GM21576 (cell line): ENCODE measurements around the gene DNMT3L.
A peak's percentile ranks its signal among the peaks of the same experiment; 100 is the strongest.
"Not testable (repeated sequence)": the region's sequence is repeated elsewhere in the genome, so short reads cannot be mapped to it uniquely, and the experiment has no call there.

Experiments used
- ATAC-seq: cut with Tn5 transposase; IDR thresholded peaks from one replicate; pipeline ENCODE4 v1.9.1; 2021; ENCODE audit warnings: mild to moderate bottlenecking, moderate library complexity; ENCODE audit not compliant: unreplicated experiment

The DNMT3L gene

DNA sequence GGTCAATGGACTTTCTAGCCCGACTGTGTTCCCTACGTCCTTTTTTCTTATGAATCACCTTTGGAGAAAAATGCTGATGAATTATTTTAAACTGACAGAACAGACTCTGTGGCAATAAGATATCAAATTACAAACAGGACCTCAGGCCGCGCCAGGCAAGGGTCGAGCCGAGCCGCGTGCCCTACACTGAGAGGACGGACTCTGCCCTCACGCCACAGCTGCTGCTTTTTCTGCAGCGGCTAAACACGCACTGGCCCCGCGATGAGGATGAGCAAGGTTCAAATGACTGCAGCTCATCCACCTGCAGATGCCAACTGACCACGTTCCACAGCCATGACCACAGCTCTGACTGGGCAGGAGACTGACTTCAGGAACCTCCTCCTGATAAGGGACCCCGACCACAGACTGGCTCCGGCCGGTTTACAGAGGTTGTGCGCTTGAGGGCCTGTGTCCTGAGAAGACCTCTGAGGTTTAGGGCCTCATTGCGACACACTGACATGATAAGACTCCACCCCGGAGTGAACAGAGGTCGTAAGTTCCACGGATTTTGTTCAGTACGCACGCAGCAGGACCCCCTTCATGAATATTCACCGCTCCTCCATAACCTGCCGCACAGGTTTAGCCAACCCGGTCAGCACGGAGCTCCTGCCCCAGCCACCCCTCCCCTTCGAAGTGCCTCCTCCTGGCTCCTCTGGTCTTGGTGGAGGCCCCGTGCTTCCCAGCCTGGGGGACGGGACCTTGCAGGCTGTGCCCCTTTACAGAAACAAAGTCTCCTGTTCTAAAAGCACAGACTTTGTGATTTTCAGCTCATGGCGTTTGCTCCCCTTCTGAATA, 12.3 kb downstream of the DNMT3L start:
- not testable (repeated sequence) for ATAC-seq

DNA sequence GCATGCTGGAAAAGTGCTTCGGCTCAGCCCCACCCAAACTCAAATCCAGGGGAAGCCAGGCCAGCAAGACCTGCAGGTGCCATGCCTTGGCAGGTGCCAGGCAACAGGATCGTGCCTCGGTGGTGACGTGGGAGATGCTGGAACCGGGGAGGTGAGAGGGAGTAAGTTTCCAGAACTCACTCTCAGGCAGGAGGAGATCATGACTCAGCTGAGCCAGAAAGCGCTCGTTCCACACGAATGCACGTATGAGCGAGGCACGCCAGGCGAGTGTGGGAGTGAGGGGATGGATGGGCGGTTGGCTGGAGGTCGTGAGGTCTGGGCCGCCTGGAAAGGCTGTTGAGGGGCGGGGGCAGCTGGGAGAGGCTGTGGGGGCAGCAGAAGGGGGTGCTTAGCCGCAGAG, 13.8 kb downstream of the DNMT3L start:
- ATAC-seq, result not testable (repeated sequence)

DNA sequence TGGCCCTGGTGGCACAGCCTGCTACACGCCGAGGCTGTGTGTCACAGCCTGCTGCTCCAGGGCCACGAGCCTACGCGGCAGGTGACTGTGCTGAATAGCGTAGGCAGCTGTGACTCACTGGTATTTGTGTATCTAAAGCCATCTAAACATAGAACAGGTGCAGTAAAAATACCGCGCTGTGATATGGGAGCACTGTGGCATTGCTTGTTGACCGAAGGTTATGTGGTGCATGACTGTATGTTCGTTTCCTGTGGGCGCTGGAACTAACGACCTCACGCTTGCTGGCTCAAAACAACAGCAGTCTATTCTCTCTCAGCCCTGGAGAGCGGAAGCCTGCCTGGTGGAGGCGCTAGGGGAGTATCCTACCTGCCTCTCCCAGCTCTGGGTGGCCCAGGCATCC, 17.7 kb downstream of the DNMT3L start:
- ATAC-seq, result peak; percentile 53

DNA sequence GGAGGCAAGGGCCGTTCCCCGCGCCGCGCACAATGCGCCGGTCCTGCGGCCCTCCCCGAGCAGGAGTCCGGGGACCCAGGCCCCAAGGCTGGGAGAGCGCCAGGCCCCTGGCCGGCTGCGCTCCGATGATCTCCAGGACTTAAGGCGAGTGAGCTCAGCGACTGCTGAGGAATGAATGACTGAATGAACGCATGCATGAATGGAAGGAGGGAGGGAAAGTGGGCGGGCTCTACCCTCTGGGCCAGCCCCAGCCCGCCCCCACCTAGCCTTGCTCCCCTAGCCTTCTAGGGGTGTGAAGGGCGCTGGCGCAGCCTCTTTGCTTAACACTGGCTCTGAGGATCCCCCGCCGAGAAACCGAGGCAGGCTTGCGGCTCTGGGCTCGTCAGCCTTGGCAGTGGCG, 20.4 kb downstream of the DNMT3L start:
- peak; percentile 36 for ATAC-seq

DNA sequence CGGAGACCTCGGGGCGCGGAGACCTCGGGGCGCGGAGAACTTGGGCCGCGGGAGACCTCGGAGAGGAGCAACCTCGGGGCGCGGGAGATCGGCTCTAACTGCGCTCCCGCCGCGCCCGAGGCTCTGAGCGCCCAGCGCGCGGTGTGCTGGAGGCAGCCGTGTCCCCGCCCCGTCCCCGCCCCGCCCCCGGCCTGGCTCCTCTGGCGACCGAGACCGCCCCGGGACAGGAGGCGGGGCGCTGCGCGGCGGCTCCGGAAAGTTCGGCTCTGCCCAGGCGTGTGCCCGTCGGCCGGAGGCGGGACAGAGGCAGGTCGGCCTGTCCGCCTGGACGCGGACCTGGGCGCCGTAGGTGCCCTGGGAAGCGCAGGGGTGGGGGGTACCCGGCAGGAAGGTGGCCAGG, 20.9 kb downstream of the DNMT3L start, which contains the start of gene ICOSLG:
ICOSLG (minus strand) TSS at position 102 of the 400 bp plus-strand sequence. CDS start 126 bp downstream, outside the sequence.
- ATAC-seq, result peak; percentile 31

DNA sequence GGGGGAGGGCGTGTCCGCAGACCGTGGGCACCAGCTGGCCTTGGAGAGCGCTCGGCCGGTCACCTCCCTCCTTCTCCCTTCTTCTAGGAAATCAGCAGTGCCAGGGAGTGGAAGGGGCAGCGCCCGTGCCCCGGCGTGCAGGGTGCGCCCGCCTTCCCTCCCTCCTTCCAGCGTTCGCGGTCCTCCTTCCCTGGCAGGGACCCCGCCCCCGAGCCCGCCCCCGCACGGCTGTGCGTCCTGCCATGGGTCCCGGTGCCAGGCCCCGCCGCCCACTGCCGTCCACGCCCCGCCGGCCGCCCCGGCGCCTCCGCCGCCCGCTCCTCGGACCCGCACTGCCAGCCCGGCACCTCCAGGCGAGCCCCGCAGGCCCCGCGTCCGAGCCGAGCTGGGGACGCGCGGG, 21.3 kb downstream of the DNMT3L start:
- ATAC-seq, result not testable (repeated sequence)

DNA sequence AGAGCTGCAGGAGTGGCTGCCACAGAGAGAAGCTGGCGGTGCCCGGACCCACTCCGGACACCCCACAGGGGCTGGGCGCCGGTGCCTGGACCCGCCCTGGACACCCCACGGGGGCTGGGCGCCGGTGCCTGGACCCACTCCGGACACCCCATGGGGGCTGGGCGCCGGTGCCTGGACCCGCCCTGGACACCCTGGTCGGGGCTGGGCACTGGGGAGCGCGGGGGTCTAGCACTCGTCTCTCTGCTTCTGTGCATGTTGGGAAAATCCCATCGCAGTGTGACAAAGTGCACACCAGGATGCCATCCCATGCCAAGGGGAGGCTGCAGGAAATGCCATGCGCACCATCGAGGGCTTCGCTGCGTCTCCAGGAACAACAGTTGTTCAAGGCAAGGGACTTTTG, 32.1 kb downstream of the DNMT3L start:
- not testable (repeated sequence) for ATAC-seq

DNA sequence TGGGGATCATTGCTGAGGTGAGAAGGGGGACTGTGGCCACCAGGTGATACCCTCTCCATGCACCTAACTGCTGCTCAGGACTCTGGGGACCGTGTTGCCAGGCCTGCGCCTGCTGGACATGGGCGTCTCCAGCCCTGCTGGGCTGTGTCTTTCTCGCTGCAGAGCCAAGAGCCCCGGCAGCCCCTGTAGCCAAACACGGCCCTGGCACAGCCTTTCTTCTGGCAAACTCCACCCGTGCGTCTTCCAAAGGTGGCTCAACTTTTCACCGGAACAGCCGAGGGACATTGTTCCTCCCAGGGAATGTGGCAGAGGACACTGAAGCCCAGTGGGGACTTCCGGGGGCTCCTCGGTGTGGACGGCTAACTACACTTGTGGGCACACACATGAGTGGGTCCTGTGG, 33.6 kb downstream of the DNMT3L start:
- ATAC-seq, result not testable (repeated sequence)

DNA sequence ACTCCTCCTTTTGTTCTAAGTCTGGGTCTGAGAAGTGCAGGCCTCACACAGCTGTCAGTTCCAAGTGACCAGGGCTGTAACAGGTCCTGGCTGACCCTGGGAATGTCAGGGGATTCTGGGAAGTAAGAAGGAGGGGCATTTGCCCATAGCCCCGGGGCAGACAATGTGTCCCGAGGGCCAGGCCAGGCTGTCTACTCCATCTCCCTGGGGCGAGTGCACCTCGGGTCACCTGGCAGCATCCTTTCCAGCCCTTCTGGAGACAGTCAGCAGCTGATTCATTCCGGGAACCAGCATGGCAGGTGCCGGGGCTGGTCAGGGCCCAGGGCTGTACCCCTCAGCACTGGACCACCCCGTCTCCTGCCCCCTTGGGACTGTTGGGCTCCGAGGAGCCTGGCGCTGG, 34.1 kb downstream of the DNMT3L start:
- not testable (repeated sequence) for ATAC-seq

DNA sequence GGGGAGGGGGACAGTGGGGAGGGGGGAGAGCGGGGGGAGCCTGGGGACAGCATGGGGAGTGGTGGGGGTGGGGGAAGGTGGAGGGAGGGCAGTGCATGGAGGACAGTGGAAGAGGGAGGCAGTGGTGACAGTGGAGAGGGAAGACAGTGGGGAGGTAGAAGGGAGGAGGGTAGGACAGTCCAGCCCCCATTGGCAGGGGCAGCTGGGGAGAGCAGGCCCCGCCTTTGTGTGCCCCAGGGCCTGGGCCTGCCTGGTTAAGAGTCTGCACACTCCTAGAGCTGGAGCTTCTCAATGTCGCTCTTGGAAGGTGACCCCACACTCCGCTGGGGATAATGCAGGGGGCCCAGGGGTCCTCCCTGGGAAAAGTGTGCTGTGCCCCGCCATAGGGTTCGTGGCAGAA, 36.1 kb downstream of the DNMT3L start:
- not testable (repeated sequence) for ATAC-seq

DNA sequence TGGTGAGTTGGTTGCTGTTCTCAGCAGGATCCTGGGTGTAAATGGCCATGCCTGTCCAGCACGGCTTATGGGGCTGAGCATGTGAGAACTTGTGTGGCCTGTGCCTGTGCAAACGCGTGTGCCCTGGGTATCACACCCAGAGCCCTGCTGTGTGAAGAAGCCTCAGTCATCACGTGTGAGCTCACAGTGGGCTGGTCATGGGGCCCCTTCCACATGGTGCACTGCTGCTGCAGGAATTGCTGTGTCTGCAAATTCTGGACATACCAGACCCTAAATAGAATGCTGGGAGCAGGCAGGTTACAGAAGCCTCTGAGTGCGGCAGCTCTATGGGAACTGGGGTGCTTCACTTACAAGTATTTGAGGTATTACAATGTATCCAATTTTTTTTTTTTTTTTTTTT, 38.4 kb downstream of the DNMT3L start:
- ATAC-seq, result not testable (repeated sequence)

DNA sequence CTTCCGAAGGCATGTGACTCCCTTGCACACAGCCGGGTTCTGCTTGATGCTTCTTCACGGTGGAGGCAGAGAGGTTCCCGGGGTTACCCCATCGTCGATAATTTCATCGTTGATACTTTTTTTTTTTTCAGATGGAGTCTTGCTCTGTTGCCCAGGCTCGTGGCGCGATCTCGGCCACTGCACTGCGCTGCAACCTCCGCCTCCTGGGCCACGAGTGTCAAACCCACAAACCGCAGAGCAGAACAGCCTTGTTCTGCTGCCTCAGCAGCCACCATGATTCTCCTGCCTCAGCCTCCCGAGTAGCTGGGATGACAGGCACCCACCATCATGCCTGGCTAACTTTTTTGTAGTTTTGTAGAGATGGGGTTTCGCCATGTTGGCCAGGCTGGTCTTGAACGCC, 41.0 kb downstream of the DNMT3L start:
- not testable (repeated sequence) for ATAC-seq

DNA sequence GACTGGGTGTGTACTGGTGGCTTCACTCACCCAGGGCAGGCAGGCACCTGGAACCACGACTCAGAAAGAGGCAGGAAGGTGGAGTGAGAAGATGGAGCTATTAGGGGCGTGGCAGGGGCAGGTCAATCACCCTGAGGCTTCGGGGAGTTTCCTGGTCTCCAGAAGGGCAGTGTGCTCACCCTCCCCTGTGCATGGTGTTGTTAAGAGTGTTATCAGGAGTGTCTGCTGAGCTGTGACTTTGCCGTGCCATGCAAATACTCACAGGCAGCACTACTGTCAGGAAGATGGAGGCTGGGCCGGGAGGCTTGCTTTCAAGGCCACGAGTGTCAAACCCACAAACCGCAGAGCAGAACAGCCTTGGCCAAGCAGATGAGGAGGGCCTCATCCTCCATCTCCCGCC, 43.2 kb downstream of the DNMT3L start:
- ATAC-seq, result not testable (repeated sequence)

DNA sequence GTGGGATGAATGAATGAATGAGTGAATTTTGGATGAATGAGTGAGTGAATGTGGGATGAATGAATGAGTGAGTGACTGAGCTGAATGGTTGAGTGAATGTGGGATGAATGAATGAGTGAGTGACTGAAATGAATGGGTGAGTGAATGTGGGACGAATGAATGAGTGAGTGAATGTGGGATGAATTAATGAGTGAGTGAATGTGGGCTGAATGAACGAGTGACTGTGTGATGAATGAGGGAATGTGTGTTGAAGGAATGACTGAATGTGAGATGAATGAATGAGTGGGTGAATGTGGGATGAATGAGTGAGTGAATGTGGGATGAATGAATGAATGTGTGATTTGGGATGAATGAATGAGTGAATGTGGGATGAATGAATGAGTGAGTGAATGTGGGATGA, 49.7 kb downstream of the DNMT3L start:
- not testable (repeated sequence) for ATAC-seq

DNA sequence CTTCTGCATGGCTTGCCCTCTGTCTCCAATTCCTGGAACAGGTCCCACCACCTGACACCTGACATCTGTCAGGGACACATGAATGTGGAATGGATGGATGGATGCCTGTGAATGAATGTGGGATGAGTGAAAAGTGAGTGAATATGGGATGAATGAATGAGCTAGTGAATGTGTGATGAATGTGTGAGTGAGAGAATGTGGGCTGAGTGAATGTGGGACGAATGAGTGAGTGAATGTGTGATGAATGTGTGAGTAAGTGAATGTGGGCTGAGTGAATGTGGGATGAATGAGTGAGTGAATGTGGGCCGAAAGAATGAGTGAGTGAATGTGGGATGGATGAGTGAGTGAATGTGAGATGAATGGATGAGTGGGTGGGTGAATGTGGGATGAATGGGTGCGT, 50.1 kb downstream of the DNMT3L start:
- not testable (repeated sequence) for ATAC-seq

DNA sequence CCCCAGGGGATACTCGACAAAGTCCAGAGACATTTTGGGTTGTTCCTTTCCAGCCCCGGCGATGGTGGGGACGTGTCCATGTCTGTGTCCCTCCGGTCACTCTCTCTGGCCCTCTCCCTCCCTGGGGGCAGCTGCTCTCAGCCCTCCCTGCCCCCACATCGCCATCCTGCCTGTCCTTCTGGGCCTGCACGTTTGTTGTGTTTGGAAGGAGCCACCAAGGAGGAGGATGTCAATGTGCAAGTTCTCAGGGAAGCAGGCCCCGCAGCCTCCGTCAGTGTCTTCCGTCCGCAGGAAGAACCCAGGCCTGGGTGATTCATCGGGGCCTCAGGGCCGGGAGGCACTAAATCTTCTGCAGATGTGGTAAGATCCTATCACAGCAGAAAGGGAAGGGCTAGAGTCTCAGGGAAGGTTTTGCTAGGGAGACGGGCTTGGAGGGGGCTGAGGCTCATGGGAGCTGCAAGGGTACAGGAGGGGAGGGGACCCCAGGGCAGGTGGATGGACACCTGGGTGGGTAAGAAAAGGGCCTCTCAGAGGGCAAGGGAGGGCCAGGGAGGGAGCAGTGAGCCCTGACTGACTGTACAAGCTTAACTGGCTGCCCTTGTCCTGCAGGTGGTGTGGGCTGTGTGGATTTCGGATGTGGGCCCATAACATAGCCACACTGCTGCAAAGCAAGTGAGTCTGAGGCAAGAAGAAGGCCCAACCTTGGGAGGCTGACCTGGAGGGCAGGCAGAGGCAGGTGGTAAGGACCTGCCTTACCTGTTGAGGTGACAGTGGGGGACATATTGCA, 53.6 kb downstream of the DNMT3L start:
- ATAC-seq, result not testable (repeated sequence)

DNA sequence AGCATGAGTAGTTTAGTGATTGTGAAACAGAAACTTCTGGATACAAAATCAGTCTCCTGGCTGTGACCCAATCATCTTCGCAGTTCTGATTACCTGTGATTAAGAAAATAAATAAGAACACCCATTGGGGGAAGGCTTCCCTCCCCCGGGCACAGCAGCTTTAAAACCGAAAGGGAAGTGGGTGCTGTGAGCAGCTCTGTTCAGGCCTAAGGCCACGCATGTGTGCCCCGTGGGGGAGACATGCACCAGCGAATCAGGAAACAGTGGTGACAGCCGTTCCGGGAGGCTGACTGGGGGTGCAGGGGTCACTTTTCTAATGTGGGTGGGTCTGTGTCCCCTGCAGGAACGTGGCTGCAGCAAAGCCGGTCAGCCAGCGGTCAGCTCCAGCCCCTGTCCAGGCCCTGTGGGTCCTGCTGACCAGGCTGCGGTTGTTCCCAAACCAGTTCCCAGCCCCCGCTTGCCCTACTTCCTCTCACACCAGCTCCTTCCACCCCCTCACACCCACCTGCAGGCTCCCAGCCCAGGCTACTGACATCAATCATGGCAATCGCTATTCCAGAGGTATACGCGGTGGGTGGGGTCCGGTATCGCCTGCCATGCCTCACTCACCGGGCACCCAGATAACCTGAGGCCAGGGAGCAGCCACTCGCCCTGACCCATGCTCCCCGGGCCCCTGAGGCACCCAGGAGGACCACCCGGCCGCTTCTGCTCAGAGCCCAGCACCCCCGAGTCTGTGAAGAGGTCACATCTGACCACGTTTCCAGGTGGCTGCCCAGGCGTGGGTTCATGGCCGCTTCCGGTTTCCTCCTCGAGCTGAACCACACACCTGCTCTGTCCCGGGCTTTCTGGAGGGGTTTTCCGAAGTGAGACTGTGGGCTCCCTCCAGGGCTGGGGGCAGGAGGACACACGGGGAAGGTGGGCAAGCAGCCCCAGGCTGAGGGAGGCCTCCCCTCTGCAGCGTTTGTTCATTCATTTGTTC, 54.7 kb downstream of the DNMT3L start:
- ATAC-seq, result peak; percentile 52

DNA sequence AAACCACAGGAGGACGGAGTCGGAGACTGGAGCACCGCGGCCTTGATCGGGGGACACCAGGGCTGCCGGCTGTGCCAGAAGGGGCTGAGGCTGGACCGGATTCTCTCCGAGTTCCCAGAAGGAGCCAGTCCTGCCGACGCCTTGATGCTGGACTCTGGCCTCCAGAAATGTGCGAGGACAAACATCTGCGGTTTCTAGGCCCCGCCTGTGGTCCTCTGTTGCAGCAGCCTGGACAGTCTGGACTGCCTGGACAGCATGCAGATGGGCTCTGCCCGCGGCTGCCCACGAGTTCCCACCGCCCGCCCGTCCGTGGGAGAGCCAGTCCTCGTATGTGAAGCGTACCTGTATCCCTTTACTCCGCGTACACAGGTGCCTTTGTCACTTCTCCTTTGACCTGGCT, 55.5 kb downstream of the DNMT3L start:
- ATAC-seq, result not testable (repeated sequence)

DNA sequence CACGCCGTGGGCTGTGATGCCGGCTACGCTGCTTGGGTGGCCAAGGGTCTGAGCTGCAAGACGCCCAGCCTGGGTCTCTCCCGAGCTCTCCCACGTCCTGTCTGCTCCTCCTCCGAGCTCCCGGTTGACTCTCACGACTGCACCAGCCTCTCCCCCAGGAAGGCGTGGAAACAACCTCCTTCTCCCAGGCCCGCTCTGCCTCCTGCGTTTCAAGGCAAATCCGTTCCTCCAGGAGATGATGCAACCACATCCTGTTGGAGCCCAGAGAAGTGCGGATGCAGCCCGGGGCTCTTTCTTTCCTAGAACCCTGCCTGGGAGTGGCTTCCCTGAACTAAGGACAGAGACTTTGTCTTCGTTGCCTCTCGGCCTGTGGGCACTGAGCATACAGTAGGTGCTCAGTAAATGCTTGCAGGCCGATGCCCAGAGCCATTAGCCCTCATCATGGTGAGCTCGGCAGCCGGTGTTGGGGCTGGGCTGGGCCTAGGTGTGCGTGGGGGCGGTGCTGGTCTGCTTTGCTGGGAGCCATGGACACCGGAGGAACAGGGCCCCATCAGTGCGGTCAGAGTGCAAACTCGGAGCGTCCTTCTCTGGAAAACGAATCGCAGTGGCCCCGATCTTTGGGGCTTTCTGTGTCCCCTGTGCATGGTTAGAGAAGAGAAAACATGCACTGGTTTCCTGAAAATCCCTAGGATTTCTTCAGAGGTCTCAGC, 59.0 kb downstream of the DNMT3L start:
- ATAC-seq, result not testable (repeated sequence)

DNA sequence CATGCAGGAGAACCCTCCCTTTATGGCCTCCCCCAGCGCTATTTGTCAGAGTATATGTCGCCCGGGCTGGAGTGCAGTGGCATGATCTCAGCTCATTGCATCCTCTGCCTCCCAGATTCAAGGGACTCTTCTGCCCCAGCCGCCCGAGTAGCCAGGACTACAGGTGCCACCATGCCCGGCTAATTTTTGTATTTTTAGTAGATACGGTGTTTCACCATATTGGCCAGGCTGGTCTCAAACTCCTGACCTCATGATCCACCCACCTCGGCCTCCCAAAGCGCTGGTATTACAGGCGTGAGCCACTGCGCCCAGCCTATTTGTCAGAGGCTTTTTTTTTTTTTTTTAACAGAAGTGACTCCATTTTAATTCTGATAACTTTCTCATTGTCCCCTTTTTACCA, 61.7 kb downstream of the DNMT3L start:
- ATAC-seq, result not testable (repeated sequence)
